ENCODE data around the gene VPREB1. TPM values are rescaled to one million over a fixed set of nuclear protein-coding genes. Genes with fewer than 3 reads are reported as not detected.

Gene VPREB1
- total RNA-seq = not detected

- intact Hi-C loops (cut with DNase I) = loop anchor here (5.0 kb wide), 1 partner anchor 197 kb away; no protein-coding TSS in a partner anchor
- Histone ChIP-seq H3K27me3 (no peaks in the 10 kb centered on the region), H3K36me3 (no peaks in the 10 kb centered on the region), H3K4me3 (no peak within 1 kb of the TSS), H3K9me3 (no peaks in the 10 kb centered on the region), H3K27ac (no peak within 1 kb of the TSS), H3K4me1 (no peaks in the 10 kb centered on the region)
- peak in 1 of 2 donors; percentile 64 for DNase-seq (ENCODE audit: extremely low spot score in 2 of 2)
- TF ChIP-seq POLR2AphosphoS5 (IDR thresholded peaks at IDR 0.05; ENCODE audit: insufficient read depth in 1 of 2, low read depth in 1 of 2) (no peak), POLR2A (IDR thresholded peaks at IDR 0.05) (no peak)
Observed at GRCh38 chr22:22244316-22245250, at the start of gene VPREB1. Gene VPREB1, plus strand, starts transcription at chr22:22244786. Its CDS starts 28 bp downstream, at chr22:22244814.

- Histone ChIP-seq H3K27ac (no peak overlapping the region), H3K9me3 (no peaks in the 10 kb centered on the region), H3K4me3 (no peak overlapping the region), H3K4me1 (no peaks in the 10 kb centered on the region), H3K36me3 (no peaks in the 10 kb centered on the region), H3K27me3 (no peaks in the 10 kb centered on the region)
- no peak for TF ChIP-seq POLR2A (IDR thresholded peaks at IDR 0.05)
- no peak for TF ChIP-seq POLR2AphosphoS5 (IDR thresholded peaks at IDR 0.05; ENCODE audit: insufficient read depth in 1 of 2, low read depth in 1 of 2)
- no peak for TF ChIP-seq CTCF (IDR thresholded peaks at IDR 0.05)
- DNase-seq (ENCODE audit: extremely low spot score in 2 of 2) = no peak
- intact Hi-C loops (cut with DNase I) = no loop called here
Observed at GRCh38 chr22:22194931-22195264, 49.7 kb upstream of the VPREB1 start.

GRCh38 chr22:22195265-22196017 lies 49.1 kb upstream of the VPREB1 start:
- Histone ChIP-seq H3K9me3 (no peaks in the 10 kb centered on the region), H3K27me3 (no peaks in the 10 kb centered on the region), H3K27ac (no peak overlapping the region), H3K36me3 (no peaks in the 10 kb centered on the region), H3K4me3 (no peak overlapping the region), H3K4me1 (no peaks in the 10 kb centered on the region)
- TF ChIP-seq POLR2A (IDR thresholded peaks at IDR 0.05) (no peak), POLR2AphosphoS5 (IDR thresholded peaks at IDR 0.05; ENCODE audit: insufficient read depth in 1 of 2, low read depth in 1 of 2) (no peak), CTCF (IDR thresholded peaks at IDR 0.05) (peak; percentile 45 to 77 (median 49))
- intact Hi-C loops (cut with DNase I) = no loop called here
- peak in 1 of 2 donors; percentile 69 for DNase-seq (ENCODE audit: extremely low spot score in 2 of 2)

GRCh38 chr22:22196018-22196533 lies 48.5 kb upstream of the VPREB1 start:
- DNase-seq (ENCODE audit: extremely low spot score in 2 of 2) = no peak
- intact Hi-C loops (cut with DNase I) = no loop called here
- Histone ChIP-seq H3K36me3 (no peaks in the 10 kb centered on the region), H3K27ac (no peak overlapping the region), H3K9me3 (no peaks in the 10 kb centered on the region), H3K4me3 (no peak overlapping the region), H3K27me3 (no peaks in the 10 kb centered on the region), H3K4me1 (no peaks in the 10 kb centered on the region)
- TF ChIP-seq POLR2AphosphoS5 (IDR thresholded peaks at IDR 0.05; ENCODE audit: insufficient read depth in 1 of 2, low read depth in 1 of 2) (no peak), POLR2A (IDR thresholded peaks at IDR 0.05) (no peak), CTCF (IDR thresholded peaks at IDR 0.05) (no peak)

- Histone ChIP-seq H3K27me3 (no peaks in the 10 kb centered on the region), H3K36me3 (no peaks in the 10 kb centered on the region), H3K4me3 (no peak overlapping the region), H3K4me1 (no peaks in the 10 kb centered on the region), H3K9me3 (no peaks in the 10 kb centered on the region), H3K27ac (no peak overlapping the region)
- intact Hi-C loops (cut with DNase I) = no loop called here
- DNase-seq (ENCODE audit: extremely low spot score in 2 of 2) = no peak
- TF ChIP-seq POLR2A (IDR thresholded peaks at IDR 0.05) (no peak), POLR2AphosphoS5 (IDR thresholded peaks at IDR 0.05; ENCODE audit: insufficient read depth in 1 of 2, low read depth in 1 of 2) (no peak), CTCF (IDR thresholded peaks at IDR 0.05) (no peak)
Observed at GRCh38 chr22:22196833-22197477, 47.6 kb upstream of the VPREB1 start.
